CD4-positive, alpha-beta T cell (primary cell): ENCODE measurements around the gene AZU1. TPM values are rescaled to one million over a fixed set of nuclear protein-coding genes. Genes with fewer than 3 reads are reported as not detected.

Experiments used
- ATAC-seq: fragments of 200-7000 bp; cut with Tn5 transposase; one replicate; pipeline ENCODE4 v1.10.0; 2022; ENCODE audit warnings: mild to moderate bottlenecking; ENCODE audit not compliant: poor library complexity
- CTCF ChIA-PET: fragments of 350-600 bp; sonication (Branson Sonifier 250); formaldehyde crosslinking; loops from one replicate; lab custom pipeline; 2021; ENCODE audit warnings: antibody characterized with exemption, inconsistent platforms; lab: Charles Lee
- POLR2A ChIA-PET: fragments of 350-600 bp; sonication (Branson Sonifier 250); formaldehyde crosslinking; loops from one replicate; lab custom pipeline; 2021; ENCODE audit warnings: antibody characterized with exemption, inconsistent platforms; lab: Charles Lee
- DNase-seq, 14 experiments: peaks; one replicate each; pipeline ENCODE4 v3.0.0-alpha.2; 2013 to 2020; ENCODE audit warnings: mixed read lengths in 2 of 14
- H3K27ac ChIP-seq, 2 donors: one replicate each; pipeline versions ENCODE4 v1.5.1 to v1.7.0; 2013; ENCODE audit warnings: low read length in 2 of 2, low read depth in 1 of 2, mild to moderate bottlenecking in 1 of 2
- H3K27me3 ChIP-seq, 2 experiments: 1 replicate in 1 of 2; 2 replicates in 1 of 2; pipeline versions ENCODE4 v1.6.1 to v1.7.0; 2013; ENCODE audit warnings: low read length in 2 of 2, control low read depth in 1 of 2, mild to moderate bottlenecking in 1 of 2, moderate library complexity in 1 of 2; ENCODE audit not compliant: insufficient read depth in 2 of 2, control insufficient read depth in 1 of 2
- H3K36me3 ChIP-seq: one replicate; pipeline ENCODE4 v1.6.1; 2013; ENCODE audit warnings: low read length, control low read depth; ENCODE audit not compliant: insufficient read depth
- H3K4me1 ChIP-seq: one replicate; pipeline ENCODE4 v1.6.1; 2013; ENCODE audit warnings: low read length, control low read depth; ENCODE audit not compliant: insufficient read depth
- H3K4me3 ChIP-seq: one replicate; pipeline ENCODE4 v1.5.1; 2013; ENCODE audit warnings: mild to moderate bottlenecking, low read length, moderate library complexity
- H3K9me3 ChIP-seq, 2 experiments: 1 replicate in 1 of 2; 2 replicates in 1 of 2; pipeline versions ENCODE4 v1.6.1 to v1.7.0; 2013; ENCODE audit warnings: low read length in 2 of 2, mild to moderate bottlenecking in 2 of 2, control low read depth in 1 of 2, moderate library complexity in 1 of 2; ENCODE audit not compliant: control insufficient read depth in 1 of 2, insufficient read depth in 1 of 2
- H3K27ac Mint-ChIP-seq: one replicate; pipeline ENCODE4 v1.8.0; 2020; ENCODE audit warnings: mixed read lengths
- H3K27me3 Mint-ChIP-seq: one replicate; pipeline ENCODE4 v1.8.0; 2021; ENCODE audit warnings: mixed read lengths
- H3K36me3 Mint-ChIP-seq: one replicate; pipeline ENCODE4 v1.8.0; 2021; ENCODE audit warnings: low read depth, mixed read lengths
- H3K4me1 Mint-ChIP-seq: one replicate; pipeline ENCODE4 v1.8.0; 2021; ENCODE audit warnings: low read depth, mixed read lengths
- H3K4me3 Mint-ChIP-seq: one replicate; pipeline ENCODE4 v1.8.0; 2020; ENCODE audit warnings: mild to moderate bottlenecking, mixed read lengths
- H3K9me3 Mint-ChIP-seq: one replicate; pipeline ENCODE4 v1.8.0; 2020; ENCODE audit warnings: mixed read lengths
- intact Hi-C, 2 experiments: fragments of 100-400 bp; cut with DNase I in 1 of 2; cut with micrococcal nuclease in 1 of 2; formaldehyde crosslinking; loops; one replicate each; pipeline versions ENCODE4 v1.15.1 to v1.9.0; 2023 to 2025; cut with DNase I, micrococcal nuclease
- total RNA-seq, 174 experiments: library from RNA in 2 of 174; stranded (reverse) in 2 of 174; gene quantifications; one replicate each; pipeline ENCODE4 v1.2.3 and lab custom pipeline; 2021 to 2026
- TF ChIP-seq, protein P1 (sequence below): fragments of 200-600 bp; IDR thresholded peaks from one replicate; pipeline ENCODE4 v1.8.0; 2022; ENCODE audit warnings: antibody characterized with exemption, mild to moderate bottlenecking

AZU1 gene
- total RNA-seq, 2 experiments from 2014 or later = 0.47 to 0.49 TPM

DNA sequence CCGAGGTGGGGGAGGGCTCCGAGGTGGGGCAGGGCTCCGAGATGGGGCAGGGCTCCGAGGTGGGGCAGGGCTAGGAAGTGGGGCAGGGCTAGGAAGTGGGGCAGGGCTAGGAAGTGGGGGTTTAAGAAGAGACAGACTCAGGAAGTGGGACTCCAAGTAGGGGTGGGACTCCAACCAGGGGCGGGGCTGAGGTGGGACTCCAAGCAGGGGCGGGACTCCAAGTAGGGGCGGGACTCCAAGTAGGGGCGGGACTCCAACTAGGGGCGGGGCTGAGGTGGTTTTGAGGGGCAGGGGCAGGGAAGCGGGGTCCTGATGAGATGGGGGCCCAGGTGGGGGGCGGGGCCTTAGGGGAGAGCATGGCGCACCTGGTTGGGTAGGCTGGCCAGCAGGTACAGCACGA lies 45.4 kb downstream of the AZU1 start:
- no peak overlapping the region for H3K4me3 ChIP-seq
- ChIA-PET POLR2A (interaction anchor here (0.6 to 3.1 kb wide), 11 partner anchors 9 to 1604 kb away, joined by 3 to 11 read pairs (median 5); partner anchors contain the start of genes MED16, RNU6-9 and WDR18), CTCF (interaction anchor here (0.9 to 2.1 kb wide), 2 partner anchors 10 to 47 kb away, joined by 4 to 13 read pairs; no protein-coding TSS in a partner anchor)
- peaks cover 16% of the 10 kb centered on the region for H3K4me1 ChIP-seq
- TF ChIP-seq, protein P1, sequence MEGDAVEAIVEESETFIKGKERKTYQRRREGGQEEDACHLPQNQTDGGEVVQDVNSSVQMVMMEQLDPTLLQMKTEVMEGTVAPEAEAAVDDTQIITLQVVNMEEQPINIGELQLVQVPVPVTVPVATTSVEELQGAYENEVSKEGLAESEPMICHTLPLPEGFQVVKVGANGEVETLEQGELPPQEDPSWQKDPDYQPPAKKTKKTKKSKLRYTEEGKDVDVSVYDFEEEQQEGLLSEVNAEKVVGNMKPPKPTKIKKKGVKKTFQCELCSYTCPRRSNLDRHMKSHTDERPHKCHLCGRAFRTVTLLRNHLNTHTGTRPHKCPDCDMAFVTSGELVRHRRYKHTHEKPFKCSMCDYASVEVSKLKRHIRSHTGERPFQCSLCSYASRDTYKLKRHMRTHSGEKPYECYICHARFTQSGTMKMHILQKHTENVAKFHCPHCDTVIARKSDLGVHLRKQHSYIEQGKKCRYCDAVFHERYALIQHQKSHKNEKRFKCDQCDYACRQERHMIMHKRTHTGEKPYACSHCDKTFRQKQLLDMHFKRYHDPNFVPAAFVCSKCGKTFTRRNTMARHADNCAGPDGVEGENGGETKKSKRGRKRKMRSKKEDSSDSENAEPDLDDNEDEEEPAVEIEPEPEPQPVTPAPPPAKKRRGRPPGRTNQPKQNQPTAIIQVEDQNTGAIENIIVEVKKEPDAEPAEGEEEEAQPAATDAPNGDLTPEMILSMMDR = no peak
- H3K27ac Mint-ChIP-seq = peak overlapping the region; percentile 94
- H3K27me3 ChIP-seq = no peaks in the 10 kb centered on the region
- peaks cover 34% of the 10 kb centered on the region for H3K36me3 Mint-ChIP-seq
- H3K9me3 ChIP-seq = no peaks in the 10 kb centered on the region
- DNase-seq = peak; percentile 72 to 92 (median 78)
- no peaks in the 10 kb centered on the region for H3K9me3 Mint-ChIP-seq
- peaks cover 40% of the 10 kb centered on the region for H3K36me3 ChIP-seq
- no peaks in the 10 kb centered on the region for H3K27me3 Mint-ChIP-seq
- ATAC-seq = peak; percentile 90
- peak overlapping the region in 1 of 2 donors; percentile 7 for H3K27ac ChIP-seq
- peak overlapping the region; percentile 54 for H3K4me3 Mint-ChIP-seq
- H3K4me1 Mint-ChIP-seq = peaks cover 18% of the 10 kb centered on the region
- intact Hi-C loops = loop anchor here (2.0 kb wide), 1 partner anchor 20 kb away; the partner anchor contains the start of genes MED16 (in 2 of the 2) and RNU6-9 (in 2 of the 2)

DNA sequence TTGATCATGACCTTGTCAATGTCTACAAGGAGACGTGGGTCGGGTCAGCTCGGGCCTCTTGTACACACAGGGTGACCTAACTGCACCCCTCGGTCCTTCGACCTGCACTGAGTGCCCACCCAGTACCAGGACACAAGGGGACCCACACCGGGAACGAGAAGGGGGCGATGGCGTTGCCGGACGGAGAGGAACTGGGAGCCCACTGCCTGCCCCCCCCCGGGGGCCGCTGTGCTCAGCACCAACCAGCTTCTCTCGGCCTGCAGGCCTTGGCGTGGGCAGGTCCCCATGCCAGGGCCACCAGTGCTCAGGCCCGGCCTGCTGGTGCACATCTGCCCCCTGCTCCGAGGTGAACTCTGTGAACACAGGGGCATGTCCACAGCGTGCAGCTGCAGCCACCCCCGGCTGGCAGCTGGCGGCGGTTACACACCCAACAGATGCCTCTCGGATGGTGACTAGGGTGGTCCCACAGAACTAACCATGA lies 46.0 kb downstream of the AZU1 start:
- no peak overlapping the region for H3K4me3 ChIP-seq
- H3K4me1 Mint-ChIP-seq = peaks cover 18% of the 10 kb centered on the region
- no peaks in the 10 kb centered on the region for H3K9me3 ChIP-seq
- POLR2A ChIA-PET = interaction anchor here (1.1 to 3.1 kb wide), 4 partner anchors 10 to 46 kb away, joined by 3 to 11 read pairs (median 7); partner anchors contain the start of genes MED16 and RNU6-9
- DNase-seq (peak in 1 of 14 experiments; percentile 54), ATAC-seq (no peak)
- peak overlapping the region in 1 of 2 donors; percentile 7 for H3K27ac ChIP-seq
- H3K36me3 ChIP-seq = peaks cover 35% of the 10 kb centered on the region
- H3K27ac Mint-ChIP-seq = no peak overlapping the region
- H3K27me3 Mint-ChIP-seq = no peaks in the 10 kb centered on the region
- TF ChIP-seq, protein P1 = no peak
- CTCF ChIA-PET = interaction anchor here (0.9 to 2.1 kb wide), 3 partner anchors 10 to 46 kb away, joined by 4 to 13 read pairs (median 7); no protein-coding TSS in a partner anchor
- H3K4me1 ChIP-seq = peaks cover 16% of the 10 kb centered on the region
- H3K4me3 Mint-ChIP-seq = no peak overlapping the region
- intact Hi-C loops = loop anchor here (2.0 kb wide), 1 partner anchor 19 kb away; the partner anchor contains the start of genes MED16 (in 2 of the 2) and RNU6-9 (in 2 of the 2)
- no peaks in the 10 kb centered on the region for H3K27me3 ChIP-seq
- no peaks in the 10 kb centered on the region for H3K9me3 Mint-ChIP-seq
- peaks cover 29% of the 10 kb centered on the region for H3K36me3 Mint-ChIP-seq

DNA sequence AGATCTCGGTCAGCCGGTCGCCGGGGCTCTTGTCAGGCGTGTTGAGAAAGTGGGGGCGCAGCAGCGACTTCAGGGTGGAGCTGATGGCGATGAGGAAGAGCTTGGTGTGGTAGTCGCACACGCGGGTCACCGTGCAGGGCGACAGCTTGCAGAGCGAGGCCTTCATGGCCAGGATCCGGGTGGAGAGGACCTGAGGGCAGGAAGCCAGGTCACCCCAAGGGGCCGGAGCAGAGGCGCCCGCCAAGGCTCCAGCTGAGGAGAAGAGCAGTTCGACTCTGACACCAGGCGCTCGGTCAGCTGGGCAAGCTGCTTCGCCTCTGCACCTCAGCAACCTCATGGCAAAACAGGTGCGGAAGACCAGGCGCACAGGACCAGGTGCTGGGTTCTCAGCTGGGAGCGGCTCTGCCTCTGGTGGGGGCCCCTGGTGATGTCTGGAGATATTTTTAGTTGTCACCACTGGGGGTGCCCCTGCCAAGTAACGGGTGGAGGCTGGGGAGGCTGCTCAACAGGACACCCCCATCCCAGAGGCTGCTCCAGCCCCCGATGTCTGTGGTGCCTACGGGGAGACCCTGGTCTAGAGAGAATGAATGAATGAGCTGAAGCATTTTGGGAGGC lies 47.7 kb downstream of the AZU1 start:
- Histone ChIP-seq H3K27me3 (no peaks in the 10 kb centered on the region), H3K9me3 (no peaks in the 10 kb centered on the region), H3K4me3 (no peak overlapping the region), H3K4me1 (peaks cover 16% of the 10 kb centered on the region), H3K27ac (no peak overlapping the region), H3K36me3 (peaks cover 25% of the 10 kb centered on the region)
- TF ChIP-seq, protein P1 = no peak
- POLR2A ChIA-PET = no interaction called here
- peaks cover 20% of the 10 kb centered on the region for H3K36me3 Mint-ChIP-seq
- H3K4me1 Mint-ChIP-seq = peaks cover 18% of the 10 kb centered on the region
- H3K27ac Mint-ChIP-seq = no peak overlapping the region
- H3K4me3 Mint-ChIP-seq = no peak overlapping the region
- DNase-seq (no peak), ATAC-seq (no peak)
- H3K27me3 Mint-ChIP-seq = no peaks in the 10 kb centered on the region
- intact Hi-C loops = no loop called here
- no peaks in the 10 kb centered on the region for H3K9me3 Mint-ChIP-seq
- CTCF ChIA-PET = interaction anchor here (1.2 to 1.8 kb wide), 3 partner anchors 12 to 33 kb away, joined by 3 to 7 read pairs (median 4); partner anchors contain the start of genes MED16 and RNU6-9
